ENCODE measurements around the gene ALDH3B1.

ALDH3B1 gene

DNA sequence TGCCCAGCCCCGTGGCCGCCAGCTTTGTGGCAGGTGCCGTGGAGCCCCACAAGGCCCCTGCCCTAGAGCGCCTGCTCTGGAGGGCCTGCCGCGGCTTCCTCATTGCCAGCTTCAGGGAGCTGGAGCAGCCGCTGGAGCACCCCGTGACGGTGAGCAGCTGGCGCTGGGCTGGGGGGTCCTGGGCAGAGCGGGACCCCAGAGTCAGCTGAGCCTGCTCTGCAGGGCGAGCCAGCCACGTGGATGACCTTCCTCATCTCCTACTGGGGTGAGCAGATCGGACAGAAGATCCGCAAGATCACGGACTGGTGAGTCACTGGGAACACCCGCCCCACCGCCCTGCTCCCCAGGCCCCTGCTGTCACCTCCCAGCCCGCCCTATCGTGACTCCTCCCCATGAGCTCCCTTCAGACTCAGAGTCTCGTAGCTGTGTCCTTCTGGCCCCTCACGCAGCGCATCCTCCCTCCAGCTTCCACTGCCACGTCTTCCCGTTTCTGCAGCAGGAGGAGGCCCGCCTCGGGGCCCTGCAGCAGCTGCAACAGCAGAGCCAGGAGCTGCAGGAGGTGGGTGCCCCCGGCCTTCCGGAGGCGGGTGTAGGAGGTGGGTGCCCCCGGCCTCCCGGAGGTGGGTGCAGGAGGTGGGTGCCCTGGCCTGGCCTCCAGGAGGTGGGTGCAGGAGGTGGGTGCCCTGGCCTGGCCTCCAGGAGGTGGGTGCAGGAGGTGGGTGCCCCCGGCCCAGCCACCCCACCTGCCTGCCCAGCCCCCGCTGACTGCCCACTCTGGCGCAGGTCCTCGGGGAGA lies 33.4 kb downstream of the ALDH3B1 start:
- no peak for DNase-seq (ENCODE audit: low read depth, low spot score)

DNA sequence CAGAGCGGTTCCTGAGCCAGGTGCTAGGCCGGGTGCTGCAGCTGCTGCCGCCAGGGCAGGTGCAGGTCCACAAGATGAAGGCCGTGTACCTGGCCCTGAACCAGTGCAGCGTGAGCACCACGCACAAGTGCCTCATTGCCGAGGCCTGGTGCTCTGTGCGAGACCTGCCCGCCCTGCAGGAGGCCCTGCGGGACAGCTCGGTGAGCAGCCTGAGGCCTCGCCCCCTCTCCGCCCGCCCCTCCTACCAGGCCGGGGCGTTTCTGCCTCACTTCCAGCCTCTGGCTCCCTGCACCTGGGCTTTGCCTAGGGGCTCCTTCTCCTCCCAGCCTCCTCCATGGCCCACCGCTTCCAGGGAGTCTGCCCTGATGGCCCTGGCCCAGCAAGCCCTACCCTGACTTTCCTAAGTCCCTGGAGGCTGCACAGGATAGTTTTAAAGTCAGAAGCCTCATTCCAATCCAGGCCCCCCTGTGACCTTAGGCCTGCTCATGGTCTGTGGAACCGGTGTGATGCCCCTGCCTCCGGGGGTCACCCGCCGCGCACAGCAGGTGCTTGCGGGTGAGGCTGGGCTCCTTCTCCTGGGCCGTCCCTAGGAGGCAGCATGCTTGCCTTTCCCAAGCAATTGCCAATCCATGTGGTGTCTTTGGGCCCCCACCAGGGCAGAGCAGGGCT lies 34.2 kb downstream of the ALDH3B1 start:
- DNase-seq (ENCODE audit: low read depth, low spot score), result no peak

DNA sequence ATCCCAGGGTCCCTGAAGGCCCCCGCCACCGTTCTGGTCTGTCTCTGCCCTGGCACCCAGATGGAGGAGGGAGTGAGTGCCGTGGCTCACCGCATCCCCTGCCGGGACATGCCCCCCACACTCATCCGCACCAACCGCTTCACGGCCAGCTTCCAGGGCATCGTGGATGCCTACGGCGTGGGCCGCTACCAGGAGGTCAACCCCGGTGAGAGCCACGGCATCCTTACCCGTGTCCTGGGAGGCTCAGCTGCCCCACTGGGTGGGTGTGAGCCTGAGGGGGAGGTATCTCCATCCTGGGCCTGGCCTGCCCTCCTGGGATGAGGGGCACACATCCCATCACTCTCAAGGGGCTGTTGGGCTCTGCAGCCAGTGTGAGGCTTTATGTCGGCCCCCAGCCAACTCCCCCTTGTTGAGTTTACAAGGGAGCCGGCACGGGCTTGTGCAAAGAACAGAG lies 34.8 kb downstream of the ALDH3B1 start:
- no peak for DNase-seq (ENCODE audit: low read depth, low spot score)

DNA sequence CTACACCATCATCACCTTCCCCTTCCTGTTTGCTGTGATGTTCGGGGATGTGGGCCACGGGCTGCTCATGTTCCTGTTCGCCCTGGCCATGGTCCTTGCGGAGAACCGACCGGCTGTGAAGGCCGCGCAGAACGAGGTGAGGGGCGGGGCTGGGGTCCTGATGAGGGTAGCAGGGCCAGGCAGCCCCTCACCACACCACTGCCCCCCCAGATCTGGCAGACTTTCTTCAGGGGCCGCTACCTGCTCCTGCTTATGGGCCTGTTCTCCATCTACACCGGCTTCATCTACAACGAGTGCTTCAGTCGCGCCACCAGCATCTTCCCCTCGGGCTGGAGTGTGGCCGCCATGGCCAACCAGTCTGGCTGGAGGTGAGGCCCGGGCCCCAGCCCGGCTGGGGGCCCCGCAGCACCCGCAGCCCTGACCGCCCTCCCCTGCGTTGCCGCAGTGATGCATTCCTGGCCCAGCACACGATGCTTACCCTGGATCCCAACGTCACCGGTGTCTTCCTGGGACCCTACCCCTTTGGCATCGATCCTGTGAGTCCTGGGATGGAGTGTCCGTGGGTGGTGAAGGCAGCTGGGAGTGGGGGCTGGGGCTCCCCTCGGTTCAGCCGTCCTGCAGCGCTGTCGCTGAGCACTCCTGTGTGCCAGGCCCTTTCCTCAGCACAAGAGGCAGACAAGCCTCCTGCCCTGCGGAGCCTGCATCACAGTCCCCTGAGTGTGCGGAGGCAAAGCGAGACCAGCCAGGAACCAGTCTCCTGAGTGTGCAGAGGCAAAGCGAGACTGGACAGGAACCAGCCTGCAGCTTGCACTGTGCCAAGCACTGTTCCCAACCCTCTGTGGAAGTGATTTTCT lies 37.5 kb downstream of the ALDH3B1 start:
- no peak for DNase-seq (ENCODE audit: low read depth, low spot score)

DNA sequence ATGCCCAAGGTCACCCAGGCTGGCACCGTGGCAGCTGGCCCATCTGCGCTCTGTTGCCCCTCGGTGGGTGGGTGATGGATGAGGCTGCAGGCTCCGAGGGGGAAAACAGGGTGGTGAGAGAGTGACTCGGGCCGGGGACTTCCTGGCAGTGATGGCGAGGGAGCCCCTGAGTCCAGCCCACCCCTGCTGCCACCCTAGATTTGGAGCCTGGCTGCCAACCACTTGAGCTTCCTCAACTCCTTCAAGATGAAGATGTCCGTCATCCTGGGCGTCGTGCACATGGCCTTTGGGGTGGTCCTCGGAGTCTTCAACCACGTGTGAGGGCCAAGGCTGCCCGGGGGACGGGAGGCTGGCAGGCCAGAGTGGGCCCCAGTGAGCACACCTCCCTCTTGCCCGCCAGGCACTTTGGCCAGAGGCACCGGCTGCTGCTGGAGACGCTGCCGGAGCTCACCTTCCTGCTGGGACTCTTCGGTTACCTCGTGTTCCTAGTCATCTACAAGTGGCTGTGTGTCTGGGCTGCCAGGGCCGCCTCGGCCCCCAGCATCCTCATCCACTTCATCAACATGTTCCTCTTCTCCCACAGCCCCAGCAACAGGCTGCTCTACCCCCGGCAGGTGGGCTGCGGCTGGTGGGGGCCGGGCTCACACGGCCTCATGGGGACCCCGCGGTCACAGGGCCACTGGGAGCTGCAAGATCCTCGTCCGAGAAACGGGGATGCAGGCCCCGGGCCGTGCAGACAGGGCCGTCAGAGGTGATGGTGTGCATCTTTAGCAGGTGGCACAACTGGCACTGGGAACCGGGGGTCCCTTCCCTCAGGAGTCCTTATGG lies 38.8 kb downstream of the ALDH3B1 start:
- no peak for DNase-seq (ENCODE audit: low read depth, low spot score)

DNA sequence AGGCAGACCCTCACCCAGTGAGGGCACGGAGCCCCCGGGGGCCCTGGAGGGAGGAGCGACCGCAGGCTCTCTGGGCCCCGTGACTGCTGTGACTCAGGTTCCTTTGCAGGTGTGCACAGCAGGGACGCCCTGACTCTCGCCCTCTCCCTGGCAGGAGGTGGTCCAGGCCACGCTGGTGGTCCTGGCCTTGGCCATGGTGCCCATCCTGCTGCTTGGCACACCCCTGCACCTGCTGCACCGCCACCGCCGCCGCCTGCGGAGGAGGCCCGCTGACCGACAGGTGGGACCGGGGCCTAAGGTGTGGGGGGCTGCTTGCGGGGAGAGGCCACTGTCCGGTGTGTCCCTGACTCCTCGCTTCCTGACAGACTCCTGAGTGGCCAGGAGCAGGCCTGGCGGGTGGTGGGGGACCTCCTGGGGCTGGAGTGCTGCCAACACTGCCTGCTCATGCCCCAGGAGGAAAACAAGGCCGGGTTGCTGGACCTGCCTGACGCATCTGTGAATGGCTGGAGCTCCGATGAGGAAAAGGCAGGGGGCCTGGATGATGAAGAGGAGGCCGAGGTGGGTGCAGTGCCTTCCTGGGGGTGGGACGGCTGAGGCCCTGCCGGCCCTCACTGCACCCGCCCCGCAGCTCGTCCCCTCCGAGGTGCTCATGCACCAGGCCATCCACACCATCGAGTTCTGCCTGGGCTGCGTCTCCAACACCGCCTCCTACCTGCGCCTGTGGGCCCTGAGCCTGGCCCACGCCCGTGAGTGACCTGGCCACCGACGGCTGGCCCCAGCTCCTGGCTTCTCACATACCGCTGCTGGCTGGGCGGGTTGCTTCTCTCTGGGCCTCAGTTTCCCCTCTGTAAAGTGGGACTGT lies 39.6 kb downstream of the ALDH3B1 start:
- DNase-seq (ENCODE audit: low read depth, low spot score), result no peak

DNA sequence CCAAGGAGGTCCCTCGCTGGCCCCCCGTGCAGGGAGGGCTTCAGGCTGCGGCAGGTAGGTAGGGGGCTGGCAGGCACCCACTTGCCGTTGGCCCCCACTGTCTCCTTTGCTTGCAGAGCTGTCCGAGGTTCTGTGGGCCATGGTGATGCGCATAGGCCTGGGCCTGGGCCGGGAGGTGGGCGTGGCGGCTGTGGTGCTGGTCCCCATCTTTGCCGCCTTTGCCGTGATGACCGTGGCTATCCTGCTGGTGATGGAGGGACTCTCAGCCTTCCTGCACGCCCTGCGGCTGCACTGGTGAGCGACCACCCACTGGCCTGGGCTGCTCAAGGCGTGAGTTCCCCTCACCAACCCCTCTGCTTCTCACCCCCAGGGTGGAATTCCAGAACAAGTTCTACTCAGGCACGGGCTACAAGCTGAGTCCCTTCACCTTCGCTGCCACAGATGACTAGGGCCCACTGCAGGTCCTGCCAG lies 40.3 kb downstream of the ALDH3B1 start:
- DNase-seq (ENCODE audit: low read depth, low spot score), result no peak

DNA sequence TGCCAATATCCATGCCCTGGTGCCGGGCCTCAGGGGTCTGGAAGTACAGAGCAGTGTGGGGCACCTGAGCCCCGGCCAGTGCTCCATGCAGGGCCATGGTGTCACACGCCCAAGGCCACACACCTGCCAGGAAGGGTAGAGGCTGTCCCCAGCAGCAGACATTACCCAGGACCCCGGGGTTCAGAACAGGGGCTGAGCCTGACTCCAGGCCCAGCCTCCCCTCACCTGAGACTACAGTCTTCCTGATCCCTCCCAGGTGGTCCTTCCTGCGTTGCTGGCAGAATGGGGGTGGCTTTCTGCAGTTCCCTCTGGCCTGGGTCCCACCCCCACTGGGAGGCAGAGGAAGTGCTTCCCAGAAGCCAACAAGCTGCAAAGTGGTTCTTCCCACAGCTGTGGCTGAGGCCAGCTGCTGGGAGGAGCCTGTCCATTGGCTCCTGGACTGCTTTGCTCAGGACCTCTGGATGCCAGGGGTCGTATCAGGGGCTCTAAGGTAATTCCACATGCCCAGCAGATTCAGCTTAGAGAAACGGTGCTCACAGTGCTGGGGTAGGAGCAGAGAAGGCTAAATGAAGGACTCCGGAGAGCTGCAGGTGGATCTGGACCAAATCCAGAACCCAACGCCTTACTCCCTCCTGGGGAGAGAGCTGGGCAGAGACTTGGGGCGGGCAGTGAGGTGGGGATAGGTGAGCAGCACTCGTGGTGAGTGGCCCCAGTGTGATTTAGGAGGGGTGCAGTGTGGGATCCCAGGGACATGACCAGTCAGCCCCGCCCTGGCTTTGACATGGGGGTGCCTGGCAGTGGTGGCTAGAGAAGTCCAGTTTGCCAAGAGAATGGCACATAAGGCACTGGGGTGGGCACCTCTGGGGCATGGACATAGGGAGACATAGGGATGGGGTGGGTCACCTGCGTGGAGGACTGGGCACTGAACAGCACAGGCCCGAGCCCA lies 41.3 kb downstream of the ALDH3B1 start:
- DNase-seq (ENCODE audit: low read depth, low spot score), result no peak

DNA sequence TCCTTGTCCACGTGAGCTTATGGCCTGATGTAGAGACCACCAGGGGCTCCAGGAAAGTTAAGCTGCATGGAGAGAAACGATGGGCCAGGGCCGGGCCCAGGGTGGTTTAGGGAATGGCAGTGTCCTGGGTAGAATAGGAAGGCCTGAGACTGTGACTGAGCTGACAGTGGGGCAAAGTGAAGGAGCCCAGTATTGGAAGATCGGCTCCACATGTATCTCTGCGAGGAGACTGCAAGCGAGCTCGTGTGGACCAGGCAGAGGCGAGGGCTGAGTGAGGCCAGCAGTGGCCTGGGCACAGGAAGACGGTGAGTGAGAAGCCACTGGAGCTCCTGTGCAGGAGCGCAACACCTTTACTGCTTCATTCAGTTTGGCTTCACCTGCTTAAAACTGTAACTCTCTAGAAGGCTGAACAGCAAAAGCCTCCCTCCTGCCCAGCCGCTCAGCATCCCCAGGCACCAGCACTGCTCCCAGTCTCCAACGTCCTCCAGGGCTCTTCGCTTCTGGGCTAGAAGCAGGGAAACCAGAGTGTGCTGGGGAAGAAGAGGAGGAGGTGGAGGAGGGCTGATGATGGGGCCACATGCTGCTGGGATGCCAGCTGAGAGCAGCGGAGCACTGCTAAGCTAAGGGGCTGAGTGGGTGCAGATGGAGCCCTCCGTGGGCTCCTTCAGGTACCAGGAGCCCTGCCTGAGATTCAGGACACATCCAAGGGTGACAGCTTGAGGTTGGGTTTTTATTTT lies 42.2 kb downstream of the ALDH3B1 start:
- no peak for DNase-seq (ENCODE audit: low read depth, low spot score)

DNA sequence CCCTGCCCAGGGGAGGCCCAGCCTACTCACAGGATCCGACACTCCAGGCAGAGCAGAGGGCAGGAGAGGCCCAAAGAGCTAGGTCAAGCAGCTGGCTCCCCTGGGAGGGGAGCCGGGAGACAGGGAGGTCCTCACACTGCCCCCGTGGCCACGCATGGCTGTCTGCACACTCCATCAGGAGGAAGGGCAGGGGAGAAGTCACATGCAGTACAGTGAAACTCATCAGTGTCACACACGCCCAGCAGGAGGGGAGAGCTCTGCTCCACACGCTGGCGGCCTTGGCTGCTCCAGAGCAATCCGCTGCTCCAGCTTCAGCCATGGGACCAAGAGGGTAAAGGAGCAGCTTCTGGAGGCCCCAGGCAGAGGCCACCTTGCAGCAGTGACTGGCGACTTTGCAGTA lies 43.0 kb downstream of the ALDH3B1 start:
- no peak for DNase-seq (ENCODE audit: low read depth, low spot score)

DNA sequence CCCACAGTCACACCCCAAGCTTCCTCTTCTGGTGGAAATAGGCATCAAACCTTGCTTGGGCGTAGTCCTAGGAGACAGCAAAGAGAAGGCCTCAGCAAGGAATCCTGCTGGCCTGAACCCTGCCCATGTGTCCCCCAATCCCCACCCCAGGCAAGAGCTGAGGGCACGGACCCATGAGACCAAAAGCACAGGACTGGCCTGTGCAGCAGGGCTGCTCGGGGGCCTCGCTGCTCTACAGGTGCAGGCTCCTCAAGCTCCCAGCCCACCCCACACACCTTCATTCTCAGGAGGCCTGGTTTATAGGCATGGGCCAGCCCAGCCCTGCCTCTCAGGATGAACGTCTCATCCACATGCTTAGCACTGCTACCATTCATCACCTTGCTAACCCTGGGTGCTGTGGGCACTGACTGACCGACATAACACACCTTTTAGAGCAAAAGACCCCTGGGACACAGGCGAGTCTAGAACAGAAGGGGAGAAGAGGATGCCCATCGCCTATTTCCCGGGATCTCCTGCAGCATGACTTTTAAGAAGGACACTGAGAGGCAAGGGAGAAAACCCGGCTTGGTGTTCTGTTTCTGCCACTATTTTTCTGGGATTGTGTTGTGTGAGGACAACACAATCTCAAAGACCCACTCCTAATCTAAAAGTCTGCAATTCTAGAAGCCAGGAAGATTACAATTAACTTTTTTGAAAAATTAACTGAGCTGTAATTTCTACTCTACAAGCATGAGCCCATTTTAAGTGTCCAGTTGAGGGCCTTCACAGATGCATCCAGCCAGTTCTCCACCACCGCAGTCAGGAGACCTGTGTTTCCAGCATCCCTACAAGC lies 44.1 kb downstream of the ALDH3B1 start:
- no peak for DNase-seq (ENCODE audit: low read depth, low spot score)

DNA sequence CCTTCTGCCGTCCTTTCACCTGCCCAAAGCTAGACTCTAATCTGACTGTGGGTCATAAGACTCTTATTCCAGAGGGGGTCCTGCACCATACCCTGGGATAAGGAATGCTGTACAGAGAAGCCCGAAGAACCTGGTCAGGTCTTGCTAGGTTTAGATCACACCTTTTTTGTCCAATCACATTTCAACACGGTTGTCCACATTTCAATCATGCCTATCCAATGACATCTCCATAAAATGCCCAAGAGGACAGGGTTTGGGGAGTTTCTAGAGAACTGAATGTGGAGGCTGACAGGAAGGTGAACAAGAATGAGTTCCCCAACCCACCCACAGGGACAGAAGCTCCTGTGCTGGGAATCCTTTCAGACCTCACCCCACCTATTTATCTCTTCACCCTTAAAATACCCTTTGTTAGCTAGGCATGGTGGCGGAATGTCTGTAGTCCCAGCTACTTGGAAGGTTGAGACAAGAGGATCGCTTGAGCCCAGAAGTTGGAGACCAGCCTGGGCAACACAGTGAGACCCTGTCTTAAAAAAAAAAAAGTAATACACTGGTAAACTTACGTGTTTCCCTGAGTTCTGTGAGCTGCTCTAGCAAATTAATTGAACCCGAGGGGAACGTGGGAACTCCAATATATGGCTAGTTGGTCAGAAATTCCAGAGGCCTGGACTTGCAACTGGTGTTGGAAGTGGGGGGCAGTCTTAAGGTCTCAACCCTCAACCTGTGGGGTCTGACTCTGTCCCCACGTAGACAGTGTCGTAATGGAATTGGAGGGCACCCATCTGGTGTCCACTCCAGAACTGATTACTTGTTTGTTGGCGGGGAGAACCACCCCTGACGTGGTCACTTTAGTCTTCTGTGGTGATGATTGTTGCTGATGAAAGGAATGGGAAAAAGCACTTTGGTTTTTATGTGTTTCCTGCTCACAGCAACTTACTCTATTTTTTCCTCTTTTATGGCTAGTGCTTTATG lies 46.5 kb downstream of the ALDH3B1 start:
- no peak for DNase-seq (ENCODE audit: low read depth, low spot score)

DNA sequence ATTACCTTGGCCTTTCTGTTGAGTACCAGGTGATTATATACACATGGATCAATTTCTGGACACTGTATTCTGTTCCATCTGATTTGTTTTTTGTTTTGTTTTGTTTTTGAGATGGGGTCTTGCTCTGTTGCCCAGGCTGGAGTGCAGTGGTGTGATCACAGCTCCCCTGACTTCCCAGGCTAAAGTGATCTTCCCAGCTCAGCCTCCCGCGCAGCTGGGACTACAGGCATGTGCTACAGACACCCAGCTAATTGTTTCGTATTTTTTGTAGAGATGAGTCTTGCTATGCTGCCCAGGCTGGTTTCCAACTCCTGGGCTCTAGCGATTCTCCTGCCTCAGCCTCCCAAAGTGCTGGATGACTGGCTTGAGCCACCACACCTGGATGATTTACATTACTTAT lies 47.7 kb downstream of the ALDH3B1 start:
- DNase-seq (ENCODE audit: low read depth, low spot score), result no peak

DNA sequence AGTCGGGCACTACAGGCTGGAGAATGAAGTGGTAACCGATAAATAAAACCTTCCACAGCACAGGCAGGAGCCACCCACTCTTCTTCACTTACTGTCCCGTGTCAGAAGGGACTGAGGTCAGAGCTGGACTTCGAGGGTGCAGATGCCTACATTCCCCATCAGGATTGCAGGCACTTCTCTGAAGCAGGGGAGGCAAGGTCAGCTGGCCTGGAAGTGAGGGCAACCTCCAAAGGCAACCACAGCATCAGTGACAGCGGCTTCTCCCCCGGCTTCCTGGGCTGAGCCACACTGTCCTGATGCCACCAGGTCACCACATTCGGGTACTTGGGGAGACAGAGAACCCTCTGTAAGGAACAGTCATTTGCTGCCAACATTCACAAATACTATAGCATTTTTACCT lies 51.4 kb downstream of the ALDH3B1 start:
- no peak for DNase-seq (ENCODE audit: low read depth, low spot score)

DNA sequence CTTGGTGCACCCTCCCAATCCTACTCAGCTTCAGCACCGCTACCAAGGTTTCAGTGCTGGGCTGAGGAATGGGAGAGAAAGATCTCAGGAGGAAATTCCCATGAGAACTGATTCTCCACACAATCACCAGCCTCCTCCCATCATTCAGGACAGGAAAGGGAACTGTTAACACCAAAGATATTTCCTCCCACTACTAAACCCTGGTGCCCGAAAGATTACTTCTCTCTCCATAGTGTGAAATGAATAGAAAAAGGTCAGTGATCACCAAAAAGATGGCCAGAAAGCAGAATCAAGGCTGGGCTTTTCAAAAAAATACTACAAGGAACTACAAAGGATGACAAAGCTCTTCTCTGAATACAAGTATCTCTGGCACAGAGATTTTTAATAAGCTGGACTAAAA lies 54.8 kb downstream of the ALDH3B1 start:
- no peak for DNase-seq (ENCODE audit: low read depth, low spot score)

DNA sequence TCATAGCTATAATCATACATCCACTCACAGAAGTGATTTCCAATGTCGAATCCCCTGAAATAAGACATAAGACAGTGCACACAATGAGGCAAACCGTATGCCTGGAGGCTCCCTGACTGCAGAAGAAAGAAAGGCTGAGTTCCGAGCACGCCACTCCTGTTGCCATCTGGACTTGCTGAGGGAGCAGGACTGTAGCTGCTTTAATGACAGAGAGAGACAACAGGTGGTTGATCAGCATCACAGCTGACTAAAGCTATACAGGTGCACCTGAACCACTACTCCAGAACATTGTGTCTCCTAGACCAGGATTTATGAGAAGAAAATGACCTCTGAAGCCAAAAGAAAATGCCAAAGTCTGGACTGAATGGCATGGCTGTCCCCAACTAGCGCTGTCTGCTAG lies 55.7 kb downstream of the ALDH3B1 start:
- no peak for DNase-seq (ENCODE audit: low read depth, low spot score)

Measured in activated CD4-positive, CD25-positive, alpha-beta regulatory T cell treated with anti-CD3 and anti-CD28 coated beads, Interleukin-2, amount 50 U/mL, for 16 hours (primary cell).